Measurements from ENCODE around the gene CD247. TPM values are rescaled to one million over a fixed set of nuclear protein-coding genes. Genes with fewer than 3 reads are reported as not detected.

Gene CD247
- total RNA-seq, 1 donor from 2014 or later, result 9.8 TPM

DNA sequence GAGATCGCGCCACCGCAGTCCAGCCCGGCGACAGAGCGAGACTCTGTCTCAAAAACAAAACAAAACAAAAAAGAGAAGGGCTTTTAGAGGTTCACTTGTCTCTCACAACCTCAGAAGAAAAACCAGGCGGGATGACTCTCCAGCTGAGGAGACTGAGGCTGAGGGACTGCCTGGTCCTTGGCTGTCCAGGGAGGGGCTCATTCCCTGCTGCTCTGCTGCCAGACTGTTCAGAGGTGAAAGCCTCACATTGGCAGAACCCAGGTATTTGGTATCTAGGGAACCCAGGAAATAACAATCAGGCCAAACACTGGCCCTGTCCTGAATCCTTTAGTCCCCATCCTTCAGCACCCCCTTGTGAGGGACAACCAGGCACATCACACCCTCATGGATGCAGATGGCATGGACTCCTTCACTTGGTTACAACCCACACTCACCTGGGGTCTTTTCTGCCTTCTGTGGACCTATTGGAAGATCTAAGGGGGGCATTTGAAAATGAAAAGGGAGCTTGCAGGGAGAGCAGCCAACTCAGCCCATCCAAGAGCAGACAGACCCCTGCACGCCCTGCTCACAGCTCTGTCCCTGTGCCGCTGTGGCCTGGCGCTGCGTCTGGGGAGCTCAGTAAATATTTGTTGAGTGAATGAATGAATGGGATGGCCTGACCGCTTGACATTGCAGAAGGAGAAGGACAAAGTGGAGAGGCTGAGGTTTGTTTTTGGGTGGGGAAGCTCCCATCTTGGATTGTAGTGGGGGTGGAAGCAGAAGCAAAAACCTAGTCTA, 33.4 kb downstream of the CD247 start:
- Histone ChIP-seq H3K4me1 (no peaks in the 10 kb centered on the region), H3K27me3 (no peaks in the 10 kb centered on the region), H3K9me3 (no peaks in the 10 kb centered on the region), H3K4me3 (no peak overlapping the region), H3K36me3 (no peaks in the 10 kb centered on the region), H3K27ac (no peak overlapping the region)
- TF ChIP-seq, protein P1, sequence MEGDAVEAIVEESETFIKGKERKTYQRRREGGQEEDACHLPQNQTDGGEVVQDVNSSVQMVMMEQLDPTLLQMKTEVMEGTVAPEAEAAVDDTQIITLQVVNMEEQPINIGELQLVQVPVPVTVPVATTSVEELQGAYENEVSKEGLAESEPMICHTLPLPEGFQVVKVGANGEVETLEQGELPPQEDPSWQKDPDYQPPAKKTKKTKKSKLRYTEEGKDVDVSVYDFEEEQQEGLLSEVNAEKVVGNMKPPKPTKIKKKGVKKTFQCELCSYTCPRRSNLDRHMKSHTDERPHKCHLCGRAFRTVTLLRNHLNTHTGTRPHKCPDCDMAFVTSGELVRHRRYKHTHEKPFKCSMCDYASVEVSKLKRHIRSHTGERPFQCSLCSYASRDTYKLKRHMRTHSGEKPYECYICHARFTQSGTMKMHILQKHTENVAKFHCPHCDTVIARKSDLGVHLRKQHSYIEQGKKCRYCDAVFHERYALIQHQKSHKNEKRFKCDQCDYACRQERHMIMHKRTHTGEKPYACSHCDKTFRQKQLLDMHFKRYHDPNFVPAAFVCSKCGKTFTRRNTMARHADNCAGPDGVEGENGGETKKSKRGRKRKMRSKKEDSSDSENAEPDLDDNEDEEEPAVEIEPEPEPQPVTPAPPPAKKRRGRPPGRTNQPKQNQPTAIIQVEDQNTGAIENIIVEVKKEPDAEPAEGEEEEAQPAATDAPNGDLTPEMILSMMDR (IDR thresholded peaks at IDR 0.05), result no peak
- TF ChIP-seq POLR2AphosphoS5 (IDR thresholded peaks at IDR 0.05; ENCODE audit: insufficient read depth in 1 of 2, low read depth in 1 of 2) (no peak), POLR2A (IDR thresholded peaks at IDR 0.05) (no peak)
- DNase-seq (ENCODE audit: extremely low spot score in 2 of 2), result no peak
- intact Hi-C loops (cut with DNase I), result no loop called here

DNA sequence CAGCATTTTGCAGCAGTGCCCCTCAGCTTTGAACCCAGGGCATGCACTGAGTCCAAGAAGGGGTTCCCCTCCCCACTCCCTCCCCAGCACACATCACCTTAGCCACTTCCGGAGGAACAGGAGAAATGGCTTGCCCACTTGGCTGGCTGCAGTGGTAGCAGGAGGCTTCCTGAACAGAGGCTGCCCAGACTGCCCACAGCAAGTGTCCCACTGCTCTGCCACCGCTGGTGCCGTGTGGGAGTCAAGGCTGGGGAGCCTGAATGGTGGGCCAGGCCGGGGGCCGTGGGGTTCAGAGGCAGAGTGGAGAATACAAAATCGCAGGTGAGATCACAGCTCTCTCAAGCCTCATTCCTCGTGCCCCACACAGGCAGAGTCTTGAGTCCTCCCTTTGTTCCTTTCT, 34.5 kb downstream of the CD247 start:
- Histone ChIP-seq H3K27ac (no peak overlapping the region), H3K27me3 (no peaks in the 10 kb centered on the region), H3K4me3 (no peak overlapping the region), H3K9me3 (no peaks in the 10 kb centered on the region), H3K36me3 (no peaks in the 10 kb centered on the region), H3K4me1 (no peaks in the 10 kb centered on the region)
- intact Hi-C loops (cut with DNase I), result no loop called here
- no peak for DNase-seq (ENCODE audit: extremely low spot score in 2 of 2)
- TF ChIP-seq, protein P1 (IDR thresholded peaks at IDR 0.05), result no peak
- TF ChIP-seq POLR2A (IDR thresholded peaks at IDR 0.05) (no peak), POLR2AphosphoS5 (IDR thresholded peaks at IDR 0.05; ENCODE audit: insufficient read depth in 1 of 2, low read depth in 1 of 2) (no peak)

DNA sequence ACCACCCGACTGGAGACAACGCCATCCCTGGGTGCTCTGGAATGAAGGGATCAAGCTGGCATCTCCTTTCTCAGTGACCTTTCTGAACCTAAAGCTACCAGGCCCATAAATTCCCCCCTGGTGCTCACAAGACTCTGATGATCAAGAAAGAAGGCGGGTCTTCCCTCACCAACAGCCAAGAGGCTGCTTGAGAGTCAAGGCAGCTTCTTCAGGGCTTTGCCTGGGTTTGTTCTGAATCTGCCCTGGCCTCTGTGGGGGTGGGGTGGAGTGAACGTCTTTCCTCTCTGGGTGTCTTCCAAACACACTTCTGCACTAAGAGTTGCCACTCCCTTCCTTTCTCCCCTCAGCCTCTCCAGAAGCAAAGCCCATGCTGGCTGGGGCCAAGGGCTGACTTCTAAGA, 36.1 kb downstream of the CD247 start:
- TF ChIP-seq POLR2A (IDR thresholded peaks at IDR 0.05), result no peak
- TF ChIP-seq POLR2AphosphoS5 (IDR thresholded peaks at IDR 0.05; ENCODE audit: insufficient read depth in 1 of 2, low read depth in 1 of 2), result no peak
- TF ChIP-seq, protein P1 (IDR thresholded peaks at IDR 0.05), result no peak

DNA sequence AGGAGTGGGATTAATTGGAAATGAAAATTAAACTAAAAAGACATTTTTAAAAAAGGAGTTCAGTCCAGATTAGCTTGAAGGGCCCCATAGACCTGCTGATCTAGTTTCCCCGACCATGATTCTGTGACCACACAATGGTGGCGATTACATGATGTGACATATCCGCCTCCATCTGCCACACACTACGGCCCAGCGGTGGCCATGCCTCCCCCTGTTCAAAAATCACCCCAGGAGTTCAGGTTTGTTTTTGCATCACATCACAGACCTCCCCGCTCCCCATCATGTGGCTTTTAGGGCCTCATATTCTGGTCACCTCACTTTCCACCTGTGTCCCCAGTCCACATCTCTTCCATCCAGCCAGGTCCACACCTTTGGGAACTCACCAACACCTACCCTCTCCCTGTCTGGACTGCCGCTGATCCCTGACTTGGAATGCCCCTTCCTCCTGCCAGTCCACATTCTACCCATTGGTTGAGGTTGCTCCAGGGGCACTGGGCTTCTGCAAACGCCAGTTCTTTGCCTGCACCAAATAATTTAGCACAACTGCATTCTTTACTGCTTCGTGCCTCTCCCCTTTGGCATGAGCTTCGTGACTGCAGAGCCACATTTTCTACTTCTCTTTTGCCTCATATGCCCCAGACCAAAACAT, 38.9 kb downstream of the CD247 start:
- TF ChIP-seq, protein P1 (IDR thresholded peaks at IDR 0.05), result no peak
- no peak for TF ChIP-seq POLR2A (IDR thresholded peaks at IDR 0.05)
- TF ChIP-seq POLR2AphosphoS5 (IDR thresholded peaks at IDR 0.05; ENCODE audit: insufficient read depth in 1 of 2, low read depth in 1 of 2), result no peak
- H3K9me3 ChIP-seq, result no peaks in the 10 kb centered on the region
- no peak overlapping the region for H3K4me3 ChIP-seq
- no peaks in the 10 kb centered on the region for H3K27me3 ChIP-seq
- intact Hi-C loops (cut with DNase I), result no loop called here
- H3K36me3 ChIP-seq, result no peaks in the 10 kb centered on the region
- H3K4me1 ChIP-seq, result no peaks in the 10 kb centered on the region
- no peak for DNase-seq (ENCODE audit: extremely low spot score in 2 of 2)
- H3K27ac ChIP-seq, result no peak overlapping the region

More for the DNA sequence above, 36.1 kb downstream of the CD247 start:
- Histone ChIP-seq H3K4me1 (no peaks in the 10 kb centered on the region), H3K27me3 (no peaks in the 10 kb centered on the region), H3K4me3 (no peak overlapping the region), H3K27ac (no peak overlapping the region), H3K9me3 (no peaks in the 10 kb centered on the region), H3K36me3 (no peaks in the 10 kb centered on the region)
- intact Hi-C loops (cut with DNase I), result no loop called here
- no peak for DNase-seq (ENCODE audit: extremely low spot score in 2 of 2)

DNA sequence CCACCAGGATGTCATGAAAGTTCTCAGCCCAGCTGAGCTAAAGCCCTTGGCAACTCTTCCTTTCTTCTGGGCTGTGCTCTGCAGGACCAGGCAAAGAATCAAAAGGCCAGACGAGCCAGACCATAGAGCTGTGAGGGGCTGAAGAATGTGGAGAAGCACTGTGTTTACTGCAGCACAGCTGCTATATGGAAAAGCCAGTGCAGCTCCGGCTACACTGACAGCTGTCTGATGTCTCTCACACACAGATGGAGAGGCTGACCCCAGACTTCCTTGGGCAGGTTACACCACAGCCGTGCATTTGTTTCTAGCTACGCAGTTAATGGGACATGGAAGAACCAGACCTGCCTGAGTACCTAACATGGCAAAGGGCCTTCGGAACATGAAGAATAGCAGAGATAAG, 40.3 kb downstream of the CD247 start:
- TF ChIP-seq POLR2A (IDR thresholded peaks at IDR 0.05) (no peak), POLR2AphosphoS5 (IDR thresholded peaks at IDR 0.05; ENCODE audit: insufficient read depth in 1 of 2, low read depth in 1 of 2) (no peak)
- TF ChIP-seq, protein P1 (IDR thresholded peaks at IDR 0.05), result no peak
- Histone ChIP-seq H3K27ac (no peak overlapping the region), H3K9me3 (no peaks in the 10 kb centered on the region), H3K36me3 (no peaks in the 10 kb centered on the region), H3K27me3 (no peaks in the 10 kb centered on the region), H3K4me1 (no peaks in the 10 kb centered on the region), H3K4me3 (no peak overlapping the region)
- intact Hi-C loops (cut with DNase I), result no loop called here
- no peak for DNase-seq (ENCODE audit: extremely low spot score in 2 of 2)

All from vagina (tissue), 2 donors.